Pancreas (tissue), 10 donors: ENCODE data around the gene BABAM2. TPM values are rescaled to one million over a fixed set of nuclear protein-coding genes. Genes with fewer than 3 reads are reported as not detected.

ENCODE experiments used
- ATAC-seq, 4 donors: fragments of 200-7000 bp; cut with Tn5 transposase; one replicate each; pipeline versions ENCODE4 v1.8.0 to v1.9.1; 2020; ENCODE audit warnings: mild to moderate bottlenecking in 4 of 4, moderate library complexity in 4 of 4
- DNase-seq, 6 donors: peaks; one replicate each; pipeline ENCODE4 v3.0.0-alpha.2; 2020
- FAIRE-seq: peaks from 2 replicates; lab custom pipeline; 2012; peaks lifted over from hg19 to GRCh38; lab: Jason Lieb, UNC
- H3K27ac ChIP-seq, 4 donors: fragments of 200-600 bp; sonication (generic); 1 replicate in 3 of 4; 2 replicates in 1 of 4; pipeline versions ENCODE4 v1.5.0 to v1.8.0; 2020
- H3K27me3 ChIP-seq, 4 donors: fragments of 200-600 bp; one replicate each; pipeline ENCODE4 v1.8.0; 2021
- H3K36me3 ChIP-seq, 3 donors: fragments of 200-600 bp; sonication (generic) in 1 of 3; one replicate each; pipeline versions ENCODE4 v1.5.0 to v1.8.0; 2020 to 2021
- H3K4me1 ChIP-seq, 3 donors: fragments of 200-600 bp; one replicate each; pipeline ENCODE4 v1.8.0; 2021
- H3K4me3 ChIP-seq, 4 donors: fragments of 200-600 bp; sonication (generic) in 2 of 4; one replicate each; pipeline versions ENCODE4 v1.5.0 to v1.8.0; 2020 to 2021
- H3K9me3 ChIP-seq, 4 donors: fragments of 200-600 bp; one replicate each; pipeline ENCODE4 v1.8.0; 2021
- WGBS, 2 donors: extraction: QIAGEN DNeasy Blood & Tissue Kit; methylation state at CpG; one replicate each; pipeline ENCODE4 v1.1.7; 2013; 5-methylcytosine and 5-hydroxymethylcytosine counted together
- intact Hi-C, 3 donors: fragments of 100-400 bp; cut with DNase I; formaldehyde crosslinking; loops; one replicate each; pipeline versions ENCODE4 v1.11.1 to v1.14.2; 2022
- polyA plus RNA-seq, 2 donors: library from polyadenylated mRNA; stranded (reverse); fragments of 200-250 nt; gene quantifications; one replicate each; pipeline ENCODE4 v1.2.3, GENCODE V29; 2013
- total RNA-seq, 6 donors: library from RNA; stranded (reverse); fragmentation: NEBNext Ultra II Directional in 4 of 6; extraction: Animal tissue kit (Norgen Biotek cat#: 25700) in 4 of 6; gene quantifications; one replicate each; pipeline versions ENCODE4 v1.2.1 to v1.2.4, GENCODE V29; 2021 to 2023
- TF ChIP-seq, protein P1 (sequence below), 4 donors: fragments of 200-600 bp; sonication (generic) in 3 of 4; IDR thresholded peaks; one replicate each; pipeline versions ENCODE4 v1.5.0 to v1.8.0; 2021; ENCODE audit warnings: antibody characterized with exemption in 4 of 4
- donor health status: healthy with polysubstance abuse.
- donor health status: DM: no; HTN: no; CAD: no; lungs with moderate emphysema.
- donor health status: DM: no; HTN: no; CAD: no.
- donor health status: control.
- donor health status: control.
- donor health status: Bipolar disorder and iron deficiency.
- donor health status: DM: yes; HTN: yes; CAD: no.
- donor health status: DM: no; HTN: no; CAD: no.
- donor health status: DM: no; HTN: no; CAD: no.
- donor health status: DM: yes; HTN: yes; CAD: no.

Gene BABAM2
- total and polyA plus RNA-seq, 8 donors, result 9.4 to 21.3 (median 15.6) TPM

DNA sequence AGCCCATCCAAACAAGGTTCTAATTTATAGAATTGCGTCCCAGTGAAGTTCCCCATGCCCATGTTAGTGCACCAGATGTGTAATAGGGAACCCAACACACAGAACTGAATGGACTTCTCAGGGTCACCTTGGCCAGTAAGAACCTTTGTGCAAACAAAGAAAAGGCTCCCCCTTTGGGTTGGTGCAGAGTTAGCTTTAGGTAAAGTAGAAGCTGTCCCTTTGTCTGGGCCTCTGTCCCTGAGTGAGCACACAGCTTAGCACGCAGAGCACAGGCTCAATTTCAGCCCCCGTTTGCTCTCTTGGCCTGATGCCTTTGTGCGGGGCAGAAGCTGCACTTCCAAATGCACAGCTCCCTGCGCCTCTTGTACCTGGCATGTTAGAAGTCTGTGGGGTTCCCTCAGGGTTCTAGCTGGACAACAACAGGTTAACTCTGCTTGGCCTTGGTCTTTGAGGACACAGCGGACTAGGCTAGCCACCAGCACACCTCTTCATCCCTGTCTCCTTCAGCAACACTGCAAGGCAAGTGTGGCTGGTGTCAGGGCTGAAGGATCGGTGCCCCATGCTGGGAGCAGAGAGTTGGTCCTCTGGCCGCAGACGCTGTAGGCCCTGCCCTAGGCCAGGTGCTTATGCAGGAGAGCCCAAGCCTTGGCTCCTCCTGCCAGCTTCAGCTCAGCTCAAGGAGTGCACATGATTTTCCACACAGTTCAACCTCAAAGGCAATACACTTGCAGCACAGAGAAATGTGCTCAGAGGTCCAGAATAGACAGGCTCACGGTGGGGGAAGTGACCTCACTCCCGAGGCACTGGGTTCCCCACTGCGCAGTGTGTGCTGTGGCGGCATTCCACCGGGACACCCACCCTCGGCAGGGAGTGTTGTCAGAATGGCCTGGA is 428.8 kb downstream of the BABAM2 start:
- Histone ChIP-seq H3K27me3 (no peaks in the 10 kb centered on the region), H3K4me3 (no peak overlapping the region), H3K36me3 (no peaks in the 10 kb centered on the region), H3K4me1 (no peaks in the 10 kb centered on the region), H3K27ac (no peak overlapping the region), H3K9me3 (no peaks in the 10 kb centered on the region)
- FAIRE-seq (no peak), DNase-seq (no peak), ATAC-seq (no peak)
- TF ChIP-seq, protein P1, sequence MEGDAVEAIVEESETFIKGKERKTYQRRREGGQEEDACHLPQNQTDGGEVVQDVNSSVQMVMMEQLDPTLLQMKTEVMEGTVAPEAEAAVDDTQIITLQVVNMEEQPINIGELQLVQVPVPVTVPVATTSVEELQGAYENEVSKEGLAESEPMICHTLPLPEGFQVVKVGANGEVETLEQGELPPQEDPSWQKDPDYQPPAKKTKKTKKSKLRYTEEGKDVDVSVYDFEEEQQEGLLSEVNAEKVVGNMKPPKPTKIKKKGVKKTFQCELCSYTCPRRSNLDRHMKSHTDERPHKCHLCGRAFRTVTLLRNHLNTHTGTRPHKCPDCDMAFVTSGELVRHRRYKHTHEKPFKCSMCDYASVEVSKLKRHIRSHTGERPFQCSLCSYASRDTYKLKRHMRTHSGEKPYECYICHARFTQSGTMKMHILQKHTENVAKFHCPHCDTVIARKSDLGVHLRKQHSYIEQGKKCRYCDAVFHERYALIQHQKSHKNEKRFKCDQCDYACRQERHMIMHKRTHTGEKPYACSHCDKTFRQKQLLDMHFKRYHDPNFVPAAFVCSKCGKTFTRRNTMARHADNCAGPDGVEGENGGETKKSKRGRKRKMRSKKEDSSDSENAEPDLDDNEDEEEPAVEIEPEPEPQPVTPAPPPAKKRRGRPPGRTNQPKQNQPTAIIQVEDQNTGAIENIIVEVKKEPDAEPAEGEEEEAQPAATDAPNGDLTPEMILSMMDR (IDR thresholded peaks at IDR 0.05), result no peak
- intact Hi-C loops, result no loop called here
- WGBS, 2 donors, result 91 to 92% methylated on average over 15 of the region's 15 CpGs

DNA sequence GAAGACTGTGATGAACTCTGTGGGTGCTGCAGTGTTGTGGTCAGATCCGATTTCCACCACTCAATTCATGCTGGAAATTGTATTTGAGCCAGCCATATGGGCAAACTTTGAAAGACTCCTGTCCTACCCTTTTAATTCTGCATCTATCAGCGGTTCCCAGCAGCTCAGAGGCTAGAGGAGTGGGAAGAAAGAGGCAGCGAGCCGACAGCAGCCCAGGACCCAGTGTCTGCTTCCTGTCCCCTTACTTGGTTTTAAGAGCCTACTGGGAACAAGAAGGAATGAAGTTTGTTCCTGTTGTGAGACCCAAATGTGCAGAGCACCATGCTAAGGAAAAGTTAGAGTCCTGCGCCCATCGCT is 429.5 kb downstream of the BABAM2 start:
- H3K36me3 ChIP-seq, result no peaks in the 10 kb centered on the region
- TF ChIP-seq, protein P1 (IDR thresholded peaks at IDR 0.05), result no peak

DNA sequence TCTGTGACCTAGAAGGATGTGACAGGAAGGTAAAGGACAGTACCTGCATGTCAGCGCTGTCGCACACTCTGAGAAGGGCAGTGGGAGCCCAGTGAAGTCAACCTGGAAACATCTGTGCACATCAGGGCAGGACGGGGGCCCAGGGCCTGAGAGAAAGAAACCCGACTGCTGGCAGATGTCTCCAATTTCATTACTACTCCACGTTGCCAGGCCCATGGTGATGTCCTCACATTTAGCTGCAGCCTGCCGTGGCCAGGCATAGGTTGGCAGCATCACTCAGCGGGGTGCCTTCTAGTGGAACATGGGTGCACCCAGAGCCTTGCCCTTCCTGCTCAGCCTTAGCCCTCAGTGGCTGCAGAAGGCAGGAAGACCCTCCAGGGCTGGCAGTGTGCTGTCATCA is 429.8 kb downstream of the BABAM2 start:
- no peaks in the 10 kb centered on the region for H3K4me1 ChIP-seq
- no peaks in the 10 kb centered on the region for H3K36me3 ChIP-seq
- H3K4me3 ChIP-seq, result no peak overlapping the region
- TF ChIP-seq, protein P1 (IDR thresholded peaks at IDR 0.05), result no peak
- ATAC-seq (no peak), FAIRE-seq (no peak), DNase-seq (no peak)
- 94 to 96% methylated on average over 7 of the region's 7 CpGs for WGBS, 2 donors
- intact Hi-C loops, result no loop called here
- H3K9me3 ChIP-seq, result no peaks in the 10 kb centered on the region
- no peak overlapping the region for H3K27ac ChIP-seq
- H3K27me3 ChIP-seq, result no peaks in the 10 kb centered on the region

More for the DNA sequence above, 429.5 kb downstream of the BABAM2 start:
- Histone ChIP-seq H3K27ac (no peak overlapping the region), H3K4me1 (no peaks in the 10 kb centered on the region), H3K9me3 (no peaks in the 10 kb centered on the region), H3K4me3 (no peak overlapping the region), H3K27me3 (no peaks in the 10 kb centered on the region)
- FAIRE-seq (no peak), ATAC-seq (no peak), DNase-seq (no peak)
- intact Hi-C loops, result no loop called here
- 95 to 99% methylated on average over 6 of the region's 6 CpGs for WGBS, 2 donors

DNA sequence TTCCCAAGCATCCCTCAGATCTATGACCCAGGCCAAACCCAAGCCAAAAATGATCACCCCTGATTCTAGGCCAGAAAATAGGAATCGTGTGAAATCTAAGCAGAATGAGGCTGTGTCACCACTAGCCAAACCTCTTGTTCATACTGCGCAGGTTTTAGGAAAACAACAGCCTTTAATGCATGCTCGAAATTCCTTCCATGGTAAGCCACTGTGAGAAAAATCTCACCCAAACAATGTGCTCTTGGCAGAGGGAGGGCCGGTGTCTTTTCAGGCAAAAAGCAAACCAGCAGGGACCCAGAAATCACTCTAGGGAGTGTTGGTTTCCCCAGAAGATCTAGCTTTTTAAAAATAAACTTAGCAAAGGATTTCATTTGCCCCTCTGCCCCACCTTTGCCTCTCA is 430.9 kb downstream of the BABAM2 start:
- 36 to 40% methylated on average over 4 of the region's 4 CpGs for WGBS, 2 donors

More for the DNA sequence above, 430.9 kb downstream of the BABAM2 start:
- TF ChIP-seq, protein P1 (IDR thresholded peaks at IDR 0.05), result no peak
- H3K36me3 ChIP-seq, result no peaks in the 10 kb centered on the region
- intact Hi-C loops, result no loop called here
- H3K4me1 ChIP-seq, result no peaks in the 10 kb centered on the region
- peak in 1 of 4 donors; percentile 66 for ATAC-seq
- DNase-seq, result no peak
- H3K4me3 ChIP-seq, result no peak overlapping the region
- H3K27ac ChIP-seq, result no peak overlapping the region
- FAIRE-seq, result no peak
- no peaks in the 10 kb centered on the region for H3K27me3 ChIP-seq
- no peaks in the 10 kb centered on the region for H3K9me3 ChIP-seq
